Right lobe of liver (tissue), 6 donors: Measurements from ENCODE around the gene MGA. TPM values are rescaled to one million over a fixed set of nuclear protein-coding genes. Genes with fewer than 3 reads are reported as not detected.

Experiments
- ATAC-seq, 4 donors: fragments of 200-7000 bp; cut with Tn5 transposase; one replicate each; pipeline ENCODE4 v1.9.1; 2020; ENCODE audit warnings: mild to moderate bottlenecking in 4 of 4, moderate library complexity in 4 of 4
- DNase-seq, 3 donors: peaks; one replicate each; pipeline ENCODE4 v3.0.0-alpha.2; 2020
- H3K27ac ChIP-seq, 3 donors: fragments of 200-600 bp; one replicate each; pipeline ENCODE4 v1.8.0; 2022
- H3K27me3 ChIP-seq, 2 donors: fragments of 200-600 bp; one replicate each; pipeline ENCODE4 v1.8.0; 2022
- H3K36me3 ChIP-seq, 4 donors: fragments of 200-600 bp; sonication (generic) in 1 of 4; one replicate each; pipeline versions ENCODE4 v1.5.1 to v1.8.0; 2017 to 2022; ENCODE audit warnings: control low read depth in 1 of 4
- H3K4me1 ChIP-seq, 4 donors: fragments of 200-600 bp; sonication (generic) in 1 of 4; one replicate each; pipeline versions ENCODE4 v1.5.1 to v1.8.0; 2017 to 2022; ENCODE audit warnings: control low read depth in 1 of 4
- H3K4me3 ChIP-seq, 3 donors: fragments of 200-600 bp; one replicate each; pipeline ENCODE4 v1.8.0; 2022
- H3K9me3 ChIP-seq, 4 donors: fragments of 200-600 bp; sonication (generic) in 1 of 4; one replicate each; pipeline versions ENCODE4 v1.5.1 to v1.8.0; 2017 to 2022; ENCODE audit warnings: control low read depth in 1 of 4
- CTCF ChIP-seq, 4 donors: fragments of 200-600 bp in 3 of 4; fragments of 450-650 bp in 1 of 4; IDR thresholded peaks; one replicate each; pipeline versions ENCODE4 v1.5.1 to v1.8.0; 2016 to 2022; ENCODE audit warnings: antibody characterized with exemption in 4 of 4, mild to moderate bottlenecking in 2 of 4
- POLR2A ChIP-seq: fragments of 450-650 bp; IDR thresholded peaks from one replicate; pipeline ENCODE4 v1.6.1; 2017; ENCODE audit warnings: antibody characterized with exemption, mild to moderate bottlenecking
- WGBS: methylation state at CpG from one replicate; pipeline ENCODE4 v1.1.6; 2018; ENCODE audit warnings: low coverage, low lambda C conversion rate; ENCODE audit not compliant: insufficient coverage; ENCODE audit errors: missing lambda C conversion rate; 5-methylcytosine and 5-hydroxymethylcytosine counted together
- intact Hi-C, 2 donors: fragments of 100-400 bp; cut with DNase I; formaldehyde crosslinking; loops; one replicate each; pipeline versions ENCODE4 v1.11.2 to v1.14.1; 2022
- total RNA-seq, 6 experiments: library from RNA; depleted of rRNA in 2 of 6; stranded (reverse); fragments of >200 nt in 2 of 6; fragmentation: NEBNext Ultra II Directional in 3 of 6; extraction: Animal tissue kit (Norgen Biotek cat#: 25700) in 3 of 6; gene quantifications; one replicate each; pipeline versions ENCODE4 v1.1.0 to v1.2.4, GENCODE V29; 2016 to 2023
- donor health status: DM: no; HTN: yes; CAD: no.
- donor health status: DM: no; HTN: no; CAD: no.
- donor health status: DM: no; HTN: no; CAD: no.
- donor health status: DM: no; HTN: yes; CAD: no.
- donor health status: DM: no; HTN: yes; CAD: no.

The MGA gene
- total RNA-seq, 6 experiments from 2014 or later = 10.9 to 17.2 (median 12.1) TPM

DNA sequence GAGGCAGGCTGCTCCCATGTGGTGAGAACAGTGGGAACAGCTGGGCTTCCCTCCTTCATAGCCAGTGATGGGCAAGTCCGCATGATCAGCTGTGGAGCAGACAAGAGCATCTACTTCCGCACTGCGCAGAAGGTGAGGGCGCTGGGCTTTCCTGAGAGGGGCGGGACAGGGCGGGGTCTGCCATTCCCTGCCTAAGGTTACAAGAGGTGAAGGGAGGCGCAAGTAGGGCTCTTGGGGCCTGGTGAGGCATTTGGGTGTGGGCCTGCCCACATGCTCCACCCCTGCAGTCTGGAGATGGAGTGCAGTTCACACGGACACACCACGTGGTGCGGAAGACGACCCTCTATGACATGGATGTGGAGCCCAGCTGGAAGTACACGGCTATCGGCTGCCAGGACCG lies 157.1 kb downstream of the MGA start:
- no peak for ATAC-seq
- Histone ChIP-seq H3K4me1 (no peaks in the 10 kb centered on the region), H3K27ac (no peak overlapping the region), H3K36me3 (peaks cover 0 to 24% (median 7%) of the 10 kb centered on the region in 4 donors), H3K4me3 (no peak overlapping the region), H3K9me3 (no peaks in the 10 kb centered on the region), H3K27me3 (no peaks in the 10 kb centered on the region)
- intact Hi-C loops = no loop called here
- DNase-seq = peak in 1 of 3 donors; percentile 38
- TF ChIP-seq POLR2A = no peak
- no peak for TF ChIP-seq CTCF (IDR thresholded peaks at IDR 0.05)
- WGBS = 100% methylated on average over 2 of the region's 14 CpGs

DNA sequence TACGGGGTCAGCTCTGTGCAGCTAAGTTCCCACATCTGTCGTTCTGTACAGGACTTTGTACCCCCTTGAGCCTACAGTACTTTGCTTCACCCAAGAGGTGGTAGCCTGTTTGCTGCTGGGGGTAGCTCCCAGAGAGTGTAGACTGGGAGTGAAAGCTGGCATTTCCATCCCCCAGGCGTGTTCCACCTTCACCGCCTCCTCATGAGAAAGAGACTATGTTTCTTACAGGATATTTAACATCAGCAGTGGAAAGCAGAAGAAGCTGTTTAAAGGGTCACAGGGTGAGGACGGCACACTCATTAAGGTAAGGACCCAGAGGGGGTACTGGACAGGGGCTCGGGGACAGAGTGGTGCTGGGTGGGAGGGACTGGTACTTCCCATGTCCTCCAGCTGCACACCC lies 157.6 kb downstream of the MGA start:
- DNase-seq (no peak), ATAC-seq (no peak)
- H3K4me1 ChIP-seq = no peaks in the 10 kb centered on the region
- no peak for TF ChIP-seq CTCF (IDR thresholded peaks at IDR 0.05)
- no peak for TF ChIP-seq POLR2A
- H3K27me3 ChIP-seq = no peaks in the 10 kb centered on the region
- H3K27ac ChIP-seq = no peak overlapping the region
- no peaks in the 10 kb centered on the region for H3K9me3 ChIP-seq
- intact Hi-C loops = no loop called here
- H3K36me3 ChIP-seq = peaks cover 0 to 24% (median 7%) of the 10 kb centered on the region in 4 donors
- 72% methylated on average over 4 of the region's 6 CpGs for WGBS
- H3K4me3 ChIP-seq = no peak overlapping the region

DNA sequence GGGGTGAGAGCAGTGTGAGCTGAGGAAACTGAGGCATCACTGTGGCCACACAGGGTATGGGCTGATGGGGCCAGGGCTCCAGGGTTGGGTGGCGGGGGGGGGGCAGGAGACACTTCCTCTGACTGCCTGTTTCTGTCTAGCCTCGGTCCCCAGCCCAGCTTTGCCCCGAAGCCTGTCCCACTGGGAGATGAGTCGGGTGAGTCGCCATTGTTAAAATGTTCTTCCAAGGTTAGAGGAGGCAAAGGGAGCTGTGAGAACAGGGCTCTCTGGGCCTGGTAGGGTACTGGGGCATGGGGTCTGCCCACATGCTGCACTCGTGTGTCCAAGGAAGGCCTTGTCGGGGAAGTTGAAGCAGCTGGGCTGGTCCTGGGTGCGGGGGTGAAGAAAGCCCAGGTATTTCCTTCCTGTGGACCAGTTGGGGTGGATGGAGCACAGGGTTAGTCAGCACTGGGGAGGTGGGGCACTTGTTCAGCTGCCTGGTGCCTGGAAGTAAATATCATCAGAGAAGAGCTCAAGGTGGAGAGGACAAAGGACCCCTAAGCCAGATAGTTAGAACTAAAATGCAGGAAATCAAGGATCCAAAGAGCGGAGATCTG lies 159.3 kb downstream of the MGA start:
- Histone ChIP-seq H3K27ac (no peak overlapping the region), H3K4me1 (no peaks in the 10 kb centered on the region), H3K27me3 (no peaks in the 10 kb centered on the region), H3K36me3 (peaks cover 2 to 19% (median 7%) of the 10 kb centered on the region in 4 donors), H3K9me3 (no peaks in the 10 kb centered on the region), H3K4me3 (no peak overlapping the region)
- 100% methylated on average over 1 of the region's 9 CpGs for WGBS
- no peak for ATAC-seq
- intact Hi-C loops = loop anchor here in 1 of 2 donors (10.0 kb wide), 1 partner anchor 85 kb away; no protein-coding TSS in a partner anchor
- DNase-seq = no peak
- TF ChIP-seq POLR2A (no peak), CTCF (IDR thresholded peaks at IDR 0.05) (no peak)

DNA sequence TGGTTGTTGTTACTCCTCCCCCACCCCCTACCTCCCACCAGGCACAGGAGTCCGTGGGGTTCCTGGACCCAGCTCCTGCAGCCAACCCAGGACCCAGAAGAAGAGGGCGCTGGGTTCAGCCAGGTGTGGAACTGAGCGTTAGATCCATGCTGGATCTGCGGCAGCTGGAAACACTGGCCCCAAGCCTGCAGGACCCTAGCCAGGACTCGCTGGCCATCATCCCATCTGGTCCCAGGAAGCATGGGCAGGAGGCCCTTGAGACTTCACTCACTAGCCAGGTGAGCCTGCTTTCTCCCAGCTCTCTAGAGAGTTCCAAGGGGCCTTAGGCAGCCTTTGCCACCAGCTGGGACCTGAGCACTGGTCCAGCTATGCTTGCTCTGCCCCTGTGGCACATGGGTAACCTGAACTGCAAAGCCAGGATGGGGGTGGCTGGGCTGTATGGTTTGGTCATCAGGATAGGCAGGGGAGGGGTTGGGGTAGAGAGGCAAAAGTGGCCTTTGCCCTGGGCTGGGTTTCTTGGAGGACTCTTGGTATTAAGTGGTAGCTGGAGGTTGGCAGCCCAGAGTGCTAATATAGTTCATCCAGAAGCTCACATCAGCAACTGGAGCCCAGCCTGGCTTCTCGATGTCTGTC lies 160.7 kb downstream of the MGA start:
- intact Hi-C loops = loop anchor here in 1 of 2 donors (10.0 kb wide), 1 partner anchor 84 kb away; no protein-coding TSS in a partner anchor
- TF ChIP-seq CTCF (IDR thresholded peaks at IDR 0.05) = no peak
- no peak for TF ChIP-seq POLR2A
- no peak overlapping the region for H3K27ac ChIP-seq
- H3K27me3 ChIP-seq = no peaks in the 10 kb centered on the region
- peak in 1 of 3 donors; percentile 66 for DNase-seq
- H3K36me3 ChIP-seq = peaks cover 1 to 19% (median 6%) of the 10 kb centered on the region in 4 donors
- no peaks in the 10 kb centered on the region for H3K9me3 ChIP-seq
- H3K4me3 ChIP-seq = no peak overlapping the region
- WGBS = 40% methylated on average over 1 of the region's 6 CpGs
- no peaks in the 10 kb centered on the region for H3K4me1 ChIP-seq
- peak in 3 of 4 donors; percentile 34 to 80 (median 43) for ATAC-seq
